Hematopoietic multipotent progenitor cell treated with erythropoietin and hydrocortisone succinate and interleukin-3 and kit ligand, for 15 days (in vitro differentiated cells): ENCODE measurements around the gene SIGLEC1.

Experiments used
- DNase-seq: peaks from one replicate; pipeline ENCODE4 v3.0.0-alpha.2; 2015; ENCODE audit warnings: low spot score

Gene SIGLEC1

DNA sequence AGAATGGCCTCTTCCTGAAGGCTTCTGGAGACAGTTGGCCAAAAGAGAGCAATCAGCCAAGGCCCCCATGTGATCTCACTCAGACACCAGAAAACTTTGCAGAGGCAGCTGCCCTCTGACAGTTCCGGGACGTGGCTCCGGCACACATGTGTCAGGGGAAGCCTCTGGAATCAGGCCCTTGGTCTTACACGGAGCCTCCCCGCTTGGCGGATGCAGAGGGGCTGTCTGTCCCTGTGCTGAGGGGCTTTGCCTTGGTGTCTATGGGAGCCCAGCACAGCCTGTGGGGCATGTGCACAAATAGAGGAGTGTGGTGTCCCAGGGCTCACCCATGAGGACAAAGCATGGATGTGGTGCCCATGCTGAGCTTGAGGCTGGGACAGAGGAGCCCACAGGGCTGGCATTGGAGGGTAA lies 13.8 kb downstream of the SIGLEC1 start:
- DNase-seq, result no peak

DNA sequence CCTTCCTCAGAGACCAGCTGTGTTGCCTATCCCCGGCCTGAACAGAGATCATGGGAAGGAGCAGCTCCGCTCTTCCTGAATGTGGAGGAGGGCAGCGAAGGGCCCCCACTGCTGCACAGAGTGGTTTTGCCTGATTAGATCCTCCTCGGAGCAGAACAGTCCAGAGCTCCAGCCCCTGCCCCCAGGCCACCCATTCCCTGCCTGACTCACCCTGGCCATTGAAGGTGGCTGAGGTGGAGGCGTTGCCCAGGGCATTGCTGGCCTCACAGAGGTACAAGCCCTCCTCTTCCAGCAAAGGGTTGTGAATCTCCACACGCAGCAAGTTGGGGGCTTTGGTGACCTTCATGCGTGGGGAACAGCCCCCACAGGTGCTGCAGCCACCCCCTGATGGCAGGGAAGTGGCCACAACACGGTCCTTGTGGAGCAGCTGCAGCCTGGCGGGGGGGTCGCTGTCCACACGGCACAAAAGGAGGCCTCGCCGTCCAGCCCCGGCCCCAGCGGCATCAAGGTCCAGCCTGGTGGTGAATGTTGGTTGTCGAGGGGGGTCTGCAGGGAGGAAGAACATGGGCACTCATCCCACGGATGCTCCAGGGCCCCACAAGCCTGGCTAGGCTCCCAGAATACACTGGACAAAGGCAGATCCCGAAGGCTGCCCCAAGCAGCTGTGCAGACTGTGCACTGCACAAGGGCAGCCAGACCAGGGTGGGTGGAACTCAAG lies 14.7 kb downstream of the SIGLEC1 start:
- DNase-seq, result no peak

GRCh38 chr20:3696745-3697587 lies 15.4 kb downstream of the SIGLEC1 start:
- DNase-seq, result no peak

DNA sequence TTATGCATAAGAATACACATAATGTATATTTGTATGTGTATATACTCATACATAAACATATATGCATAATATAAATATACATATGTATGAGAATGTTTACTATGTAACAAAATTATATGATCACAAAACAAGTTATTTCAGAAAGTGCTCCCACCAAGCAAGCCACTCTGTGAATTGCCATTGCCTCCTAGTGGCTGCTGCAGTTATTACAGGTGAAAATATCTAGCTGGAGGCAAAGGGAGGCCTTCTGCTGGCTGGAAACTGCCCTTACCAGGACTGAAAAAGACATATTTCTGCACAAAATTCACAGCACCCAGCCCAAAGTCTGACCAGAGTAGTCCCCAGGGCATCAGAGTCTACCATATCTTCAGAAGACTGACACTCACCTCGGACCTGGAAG lies 16.2 kb downstream of the SIGLEC1 start:
- peak; percentile 30 for DNase-seq

DNA sequence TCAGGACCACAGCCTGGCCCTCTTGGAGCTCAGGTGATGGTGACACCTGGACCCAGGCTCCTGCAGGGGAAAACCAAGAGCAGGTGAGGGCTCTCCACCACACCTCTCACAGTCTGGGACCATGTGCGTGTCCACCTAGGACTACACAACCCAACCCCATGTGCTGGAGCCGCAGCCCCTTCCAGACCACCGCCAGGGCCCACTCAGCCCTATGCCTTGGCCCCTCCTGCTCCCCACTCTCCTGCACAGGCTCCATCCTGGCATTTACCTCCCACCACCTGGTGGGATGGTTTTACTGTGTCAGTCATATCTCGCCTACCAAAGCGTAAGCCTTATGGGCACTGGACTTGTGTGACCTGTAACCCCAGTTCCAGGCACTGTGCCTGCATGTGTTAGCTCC lies 17.5 kb downstream of the SIGLEC1 start:
- no peak for DNase-seq

- no peak for DNase-seq
Observed at GRCh38 chr20:3693376-3693775, 19.0 kb downstream of the SIGLEC1 start.

GRCh38 chr20:3692706-3693294 lies 19.6 kb downstream of the SIGLEC1 start:
- no peak for DNase-seq

GRCh38 chr20:3691897-3692296 lies 20.5 kb downstream of the SIGLEC1 start:
- DNase-seq, result no peak

GRCh38 chr20:3691306-3691705 lies 21.1 kb downstream of the SIGLEC1 start:
- no peak for DNase-seq

- no peak for DNase-seq
Observed at GRCh38 chr20:3690413-3690812, 22.0 kb downstream of the SIGLEC1 start.

DNA sequence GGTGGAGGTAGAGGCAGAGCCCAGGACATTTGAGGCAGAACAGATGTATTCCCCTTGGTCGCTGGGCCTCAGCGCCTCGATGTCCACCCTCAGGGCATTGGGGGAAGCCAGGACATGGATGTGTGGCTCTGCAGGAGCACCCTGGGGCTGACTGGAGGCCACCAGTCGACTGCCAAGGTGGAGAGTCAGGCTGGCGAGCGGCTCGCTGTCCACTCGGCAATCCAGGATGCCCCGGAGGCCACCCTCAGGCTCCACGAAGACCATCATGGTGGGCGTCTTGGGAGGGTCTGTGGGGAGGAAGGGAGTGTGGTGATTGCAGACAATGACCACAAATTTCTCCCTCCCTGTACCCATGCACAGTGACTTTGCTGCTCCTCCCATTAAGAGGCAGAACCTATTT lies 22.4 kb downstream of the SIGLEC1 start:
- DNase-seq, result no peak

DNA sequence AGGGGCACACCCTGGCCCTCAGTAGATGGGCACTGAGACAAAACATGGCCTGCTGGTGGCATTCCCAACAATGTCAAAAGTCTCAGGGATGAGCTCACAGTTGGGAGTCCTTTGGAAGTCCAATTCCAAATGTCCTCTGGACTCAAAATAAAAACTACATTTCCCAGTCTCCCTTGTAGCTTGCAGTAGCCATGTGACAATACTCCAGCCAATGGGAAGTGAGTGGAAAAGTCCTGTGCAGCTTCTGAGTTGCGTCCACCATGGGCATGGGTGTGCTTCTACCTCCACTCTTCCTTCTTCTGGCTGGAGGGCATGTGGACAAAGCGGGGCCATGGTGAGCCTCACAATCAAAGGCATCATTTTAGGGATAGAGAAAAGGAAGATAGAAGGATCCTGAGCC lies 24.7 kb downstream of the SIGLEC1 start:
- DNase-seq, result no peak

GRCh38 chr20:3686867-3687321 lies 25.5 kb downstream of the SIGLEC1 start:
- DNase-seq, result no peak

GRCh38 chr20:3686421-3686820 lies 26.0 kb downstream of the SIGLEC1 start:
- DNase-seq, result no peak

- DNase-seq, result no peak
Observed at GRCh38 chr20:3685341-3685740, 27.1 kb downstream of the SIGLEC1 start.

GRCh38 chr20:3681931-3682781 lies 30.2 kb downstream of the SIGLEC1 start, which contains the start of gene ADAM33:
TSS of gene ADAM33 (minus strand) at chr20:3682010. CDS start at chr20:3682004, 6 bp downstream.
- no peak for DNase-seq

DNA sequence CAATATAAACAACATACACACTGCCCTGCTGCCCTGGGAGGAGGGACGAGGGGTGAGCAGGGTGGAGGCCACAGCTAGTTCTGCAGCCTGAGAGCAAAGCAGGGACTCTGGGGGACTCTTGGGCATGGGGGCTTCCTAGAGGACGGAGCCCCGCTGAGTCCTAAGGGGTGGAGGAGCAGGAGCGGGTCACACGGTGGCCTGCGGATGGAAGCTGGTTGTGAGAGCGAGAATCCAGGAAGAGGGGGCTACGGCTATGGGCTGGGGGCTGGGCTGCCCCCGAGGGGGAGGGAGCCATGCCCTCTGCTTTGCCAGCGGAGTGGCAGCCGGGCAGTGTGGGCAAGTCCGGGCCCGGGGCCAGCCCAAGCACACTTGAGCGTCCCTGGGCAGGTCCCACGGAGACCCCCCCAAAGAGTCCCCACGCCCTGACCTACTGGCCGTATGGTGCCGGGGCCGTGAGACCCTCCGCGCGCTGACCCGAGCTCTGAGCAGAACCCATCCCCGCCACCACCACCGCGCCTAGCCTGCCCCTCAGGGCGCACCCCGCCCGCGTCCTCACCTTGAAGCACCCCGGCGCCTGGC lies 31.0 kb downstream of the SIGLEC1 start:
- DNase-seq, result no peak

GRCh38 chr20:3680701-3681351 lies 31.6 kb downstream of the SIGLEC1 start:
- no peak for DNase-seq

GRCh38 chr20:3679749-3680700 lies 32.4 kb downstream of the SIGLEC1 start:
- no peak for DNase-seq
